Globus pallidus (tissue), 1 donor: ENCODE data around the gene NTM.

Experiments
- DNase-seq: peaks from one replicate; pipeline ENCODE4 v3.0.0-alpha.2; 2015; ENCODE audit warnings: low spot score

The NTM gene

GRCh38 chr11:131917634-131918384, 547.4 kb downstream of the NTM start:
- DNase-seq, result no peak

- DNase-seq, result no peak
Measured at GRCh38 chr11:131918663-131919062, 548.2 kb downstream of the NTM start.

DNA sequence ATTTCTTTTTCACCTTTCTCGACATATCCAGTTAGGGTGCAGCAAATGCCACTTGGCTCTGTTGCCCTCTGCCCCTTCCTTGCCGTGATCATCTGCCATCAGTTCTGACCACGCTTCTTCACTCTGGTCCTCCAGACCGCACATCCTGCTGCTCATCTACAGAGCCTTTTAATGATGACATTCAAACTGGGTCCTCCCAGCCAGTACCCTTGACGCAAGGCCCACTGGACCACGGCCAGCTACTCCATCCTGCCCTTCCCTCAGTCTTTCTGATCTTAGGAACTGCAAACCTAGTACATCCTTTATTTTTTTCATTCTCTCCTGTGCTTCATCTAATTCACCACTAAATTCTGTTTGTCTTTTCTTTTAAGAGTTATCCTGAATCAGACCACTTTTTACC, 551.8 kb downstream of the NTM start:
- DNase-seq, result no peak

- DNase-seq, result no peak
Measured at GRCh38 chr11:131923309-131923708, 552.9 kb downstream of the NTM start.

- DNase-seq, result no peak
Measured at GRCh38 chr11:131924001-131924400, 553.6 kb downstream of the NTM start.

DNA sequence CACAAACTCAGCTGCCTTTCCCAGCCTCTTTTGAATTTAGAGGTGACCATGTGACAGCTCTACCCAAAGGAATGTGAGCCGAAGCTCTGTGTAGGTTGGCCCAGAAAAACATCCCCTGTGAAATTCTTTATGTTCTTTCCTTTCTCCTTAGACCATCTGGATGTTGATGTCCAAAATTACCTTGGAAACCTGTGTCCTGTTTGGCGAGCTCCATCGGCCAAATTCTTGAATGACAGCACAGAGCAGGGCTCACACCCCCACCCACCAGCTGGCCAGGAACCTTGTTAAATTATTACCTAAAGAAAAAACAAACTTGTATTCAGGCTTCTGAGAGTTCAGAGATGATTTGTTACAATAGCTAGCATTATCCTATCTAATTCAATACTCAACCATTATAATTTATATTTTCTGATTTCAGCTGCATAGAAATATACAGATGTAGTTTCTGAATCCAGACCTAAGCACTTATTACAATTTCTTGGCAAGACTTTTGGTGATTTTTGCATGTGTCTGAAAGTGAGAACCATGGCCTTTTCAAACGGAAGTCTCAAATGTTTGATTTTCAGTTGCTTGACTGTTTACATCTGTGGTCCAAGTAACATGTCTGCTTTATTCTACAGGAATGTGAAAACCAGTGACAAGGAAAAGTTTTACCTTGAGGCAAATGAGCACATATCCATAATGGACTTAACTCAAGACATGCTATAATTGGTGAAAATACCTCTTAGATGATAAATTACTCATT, 554.2 kb downstream of the NTM start:
- DNase-seq, result no peak

- DNase-seq, result no peak
Measured at GRCh38 chr11:131925829-131926228, 555.4 kb downstream of the NTM start.

- peak; percentile 53 for DNase-seq
Measured at GRCh38 chr11:131928992-131929391, 558.6 kb downstream of the NTM start.

GRCh38 chr11:131932584-131933325, 562.3 kb downstream of the NTM start:
- DNase-seq, result peak; percentile 60

DNA sequence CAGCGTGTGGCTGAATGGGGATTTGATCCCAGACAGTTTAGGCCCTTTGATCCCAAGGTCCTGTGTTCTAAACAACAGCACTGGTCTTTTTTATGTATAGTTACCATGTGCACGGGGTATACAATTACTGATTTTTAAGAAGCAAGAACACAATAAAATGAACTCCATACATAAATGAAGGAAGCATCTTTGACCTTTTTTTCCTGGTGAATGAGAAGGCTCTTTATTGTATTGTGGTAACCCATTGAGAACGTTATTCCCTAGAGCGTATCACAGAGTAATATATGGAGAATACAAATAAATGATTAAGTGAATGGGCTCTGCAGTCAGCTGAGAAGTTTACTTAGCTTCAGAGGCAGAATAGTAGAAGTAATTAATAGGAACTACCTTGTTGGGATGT, 563.6 kb downstream of the NTM start:
- DNase-seq, result no peak

GRCh38 chr11:131938351-131938751, 567.9 kb downstream of the NTM start:
- DNase-seq, result peak; percentile 54

DNA sequence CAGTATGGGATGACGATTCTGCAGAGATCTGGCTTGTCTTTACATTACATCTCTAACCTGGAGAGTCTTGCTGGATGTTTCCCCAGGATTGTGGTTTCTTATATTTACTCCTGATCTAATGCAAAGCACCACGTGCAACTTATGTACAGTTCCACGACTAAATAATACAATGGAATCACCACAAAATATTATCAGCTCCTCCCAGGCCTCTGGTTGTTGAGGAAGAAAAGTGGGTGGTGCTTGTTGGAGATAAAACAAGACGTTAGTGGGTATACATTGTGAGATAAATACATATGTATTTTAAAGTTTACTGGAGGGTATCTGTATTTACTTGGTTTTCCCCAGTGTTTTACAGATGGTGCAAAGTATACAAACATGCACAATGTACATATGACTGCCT, 569.7 kb downstream of the NTM start:
- no peak for DNase-seq

GRCh38 chr11:131942878-131943277, 572.5 kb downstream of the NTM start:
- no peak for DNase-seq

DNA sequence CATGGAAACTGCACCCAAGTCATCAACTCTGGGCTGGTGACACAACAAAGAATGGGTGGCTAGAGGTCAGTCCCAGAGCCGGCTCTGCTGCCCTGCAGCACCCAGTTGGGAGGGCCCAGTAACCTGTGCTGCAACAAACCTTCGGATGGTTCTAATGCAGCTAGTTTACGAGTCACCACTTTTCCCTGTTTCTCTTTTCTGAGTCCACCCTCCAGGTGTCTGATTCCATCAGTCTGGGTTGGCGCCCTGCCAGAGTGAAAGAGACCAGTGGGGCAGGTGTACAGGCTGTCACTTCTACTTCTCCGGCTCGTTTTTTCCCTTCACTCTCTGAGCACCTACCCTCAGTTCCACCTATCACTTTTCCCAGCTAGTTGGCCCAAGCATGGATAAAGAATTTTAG, 572.9 kb downstream of the NTM start:
- DNase-seq, result no peak

- no peak for DNase-seq
Measured at GRCh38 chr11:131944736-131945135, 574.3 kb downstream of the NTM start.

DNA sequence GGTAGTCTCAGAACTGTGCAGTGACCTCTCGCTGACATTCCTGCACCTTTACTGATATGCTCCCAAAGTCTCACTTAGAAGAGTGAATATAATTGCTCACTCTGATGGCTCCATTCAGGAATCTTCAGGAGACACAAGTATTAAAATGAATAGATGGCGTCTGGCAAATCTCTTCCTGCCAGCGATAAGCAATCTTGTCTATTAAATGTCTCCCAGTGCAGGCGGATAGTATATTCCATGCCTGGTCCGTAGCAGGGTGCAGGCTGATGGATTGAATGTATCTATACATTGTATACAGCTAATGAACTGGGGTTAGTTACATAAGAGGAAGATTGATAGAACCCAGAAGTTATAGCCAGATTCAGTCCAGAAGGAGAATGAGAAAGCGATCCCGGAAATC, 575.3 kb downstream of the NTM start:
- DNase-seq, result no peak

DNA sequence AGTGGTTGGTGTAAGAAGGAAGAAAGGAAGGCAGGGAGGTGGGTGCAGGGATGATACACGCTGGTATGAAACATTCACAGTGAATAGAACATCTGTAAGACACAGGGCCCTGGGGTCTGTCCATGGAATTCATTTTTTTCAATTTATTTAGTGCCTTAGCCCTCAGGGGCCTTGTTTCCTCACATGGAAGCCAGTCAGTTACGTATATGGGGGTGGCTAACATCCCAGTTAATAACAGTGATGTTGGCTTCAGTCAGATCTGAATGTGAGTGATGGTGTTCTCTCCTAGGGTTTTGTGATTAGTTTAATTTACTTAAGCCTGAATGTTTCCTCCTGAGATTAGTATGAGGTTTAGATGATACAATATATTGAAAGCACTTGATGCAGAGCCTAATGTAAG, 577.1 kb downstream of the NTM start:
- no peak for DNase-seq

DNA sequence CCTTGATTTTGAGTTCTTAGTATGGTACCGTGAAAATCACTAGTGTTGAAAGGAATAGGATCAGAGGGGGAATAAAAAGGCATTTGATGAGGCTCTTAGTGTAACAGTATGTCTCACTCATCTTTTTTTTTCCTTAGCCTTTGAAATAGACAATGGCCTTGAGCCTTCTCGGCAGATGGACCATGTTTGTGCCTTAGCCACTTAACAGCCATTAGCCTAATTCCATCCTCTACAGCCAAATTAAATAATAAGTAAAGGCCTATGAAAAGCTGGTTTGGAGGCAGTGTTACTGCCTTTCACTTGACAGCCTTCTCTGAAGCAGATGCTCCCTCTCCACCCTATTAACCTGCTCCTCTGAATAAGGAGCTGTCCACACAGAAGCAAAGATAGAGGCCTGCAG, 580.7 kb downstream of the NTM start:
- no peak for DNase-seq

GRCh38 chr11:131954146-131954545, 583.7 kb downstream of the NTM start:
- DNase-seq, result no peak

- DNase-seq, result no peak
Measured at GRCh38 chr11:131955904-131956303, 585.5 kb downstream of the NTM start.

GRCh38 chr11:131957201-131957600, 586.8 kb downstream of the NTM start:
- DNase-seq, result no peak

GRCh38 chr11:131957875-131958274, 587.5 kb downstream of the NTM start:
- DNase-seq, result no peak

DNA sequence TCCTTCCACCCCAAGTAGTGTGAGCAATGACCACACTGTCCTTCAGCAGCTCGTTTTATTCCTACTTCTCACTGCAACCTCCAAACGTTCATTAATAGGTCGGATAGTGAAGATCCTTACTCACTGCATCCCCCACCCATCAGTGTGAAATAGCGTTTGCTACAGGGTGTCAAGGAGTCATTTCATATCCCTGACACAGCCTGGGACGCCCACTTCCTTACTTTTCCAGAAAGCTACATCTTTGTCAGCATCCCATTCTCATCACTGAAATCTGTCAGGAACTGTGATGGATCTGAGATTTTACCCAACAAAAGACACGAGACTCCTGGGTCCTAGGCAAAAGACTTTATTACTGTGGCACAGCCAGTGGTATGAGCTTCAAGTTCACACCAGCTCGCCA, 592.4 kb downstream of the NTM start:
- DNase-seq, result no peak
